Choroid plexus epithelial cell (primary cell): Measurements from ENCODE around the gene HMGCS1.

Experiments
- DNase-seq: peaks from one replicate; pipeline ENCODE4 v3.0.0-alpha.2; 2010; ENCODE audit warnings: low read depth
- H3K4me3 ChIP-seq: 2 replicates; pipeline ENCODE4 v1.5.1; 2011; ENCODE audit warnings: low read depth, mild to moderate bottlenecking, control low read depth, low read length, moderate library complexity
- TF ChIP-seq, protein P1 (sequence below): conservative IDR thresholded peaks from 2 replicates; pipeline ENCODE4 v1.5.1; 2011; ENCODE audit warnings: low read depth, mild to moderate bottlenecking, control low read depth, inconsistent platforms, low read length, moderate library complexity

The HMGCS1 gene

DNA sequence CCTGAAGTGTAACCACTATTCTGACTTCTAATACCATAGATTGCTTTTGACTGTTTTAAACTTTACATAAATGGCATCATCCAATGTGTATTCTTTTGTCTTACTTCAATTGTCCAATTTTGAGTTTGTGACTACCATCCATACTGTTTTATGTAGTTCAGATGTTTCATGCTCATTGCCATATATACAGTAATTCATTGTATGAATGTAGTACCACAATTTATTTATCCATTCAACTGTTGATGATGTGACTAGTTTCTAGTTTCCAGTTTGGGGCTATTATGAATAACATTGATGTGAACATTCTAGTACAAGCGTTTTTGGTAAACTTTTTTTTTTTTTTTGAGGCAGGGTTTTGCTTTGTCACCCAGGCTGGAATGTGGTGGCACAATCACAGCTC lies 55.1 kb downstream of the HMGCS1 start:
- H3K4me3 ChIP-seq, result no peak overlapping the region
- DNase-seq, result no peak
- TF ChIP-seq, protein P1, sequence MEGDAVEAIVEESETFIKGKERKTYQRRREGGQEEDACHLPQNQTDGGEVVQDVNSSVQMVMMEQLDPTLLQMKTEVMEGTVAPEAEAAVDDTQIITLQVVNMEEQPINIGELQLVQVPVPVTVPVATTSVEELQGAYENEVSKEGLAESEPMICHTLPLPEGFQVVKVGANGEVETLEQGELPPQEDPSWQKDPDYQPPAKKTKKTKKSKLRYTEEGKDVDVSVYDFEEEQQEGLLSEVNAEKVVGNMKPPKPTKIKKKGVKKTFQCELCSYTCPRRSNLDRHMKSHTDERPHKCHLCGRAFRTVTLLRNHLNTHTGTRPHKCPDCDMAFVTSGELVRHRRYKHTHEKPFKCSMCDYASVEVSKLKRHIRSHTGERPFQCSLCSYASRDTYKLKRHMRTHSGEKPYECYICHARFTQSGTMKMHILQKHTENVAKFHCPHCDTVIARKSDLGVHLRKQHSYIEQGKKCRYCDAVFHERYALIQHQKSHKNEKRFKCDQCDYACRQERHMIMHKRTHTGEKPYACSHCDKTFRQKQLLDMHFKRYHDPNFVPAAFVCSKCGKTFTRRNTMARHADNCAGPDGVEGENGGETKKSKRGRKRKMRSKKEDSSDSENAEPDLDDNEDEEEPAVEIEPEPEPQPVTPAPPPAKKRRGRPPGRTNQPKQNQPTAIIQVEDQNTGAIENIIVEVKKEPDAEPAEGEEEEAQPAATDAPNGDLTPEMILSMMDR, result no peak

DNA sequence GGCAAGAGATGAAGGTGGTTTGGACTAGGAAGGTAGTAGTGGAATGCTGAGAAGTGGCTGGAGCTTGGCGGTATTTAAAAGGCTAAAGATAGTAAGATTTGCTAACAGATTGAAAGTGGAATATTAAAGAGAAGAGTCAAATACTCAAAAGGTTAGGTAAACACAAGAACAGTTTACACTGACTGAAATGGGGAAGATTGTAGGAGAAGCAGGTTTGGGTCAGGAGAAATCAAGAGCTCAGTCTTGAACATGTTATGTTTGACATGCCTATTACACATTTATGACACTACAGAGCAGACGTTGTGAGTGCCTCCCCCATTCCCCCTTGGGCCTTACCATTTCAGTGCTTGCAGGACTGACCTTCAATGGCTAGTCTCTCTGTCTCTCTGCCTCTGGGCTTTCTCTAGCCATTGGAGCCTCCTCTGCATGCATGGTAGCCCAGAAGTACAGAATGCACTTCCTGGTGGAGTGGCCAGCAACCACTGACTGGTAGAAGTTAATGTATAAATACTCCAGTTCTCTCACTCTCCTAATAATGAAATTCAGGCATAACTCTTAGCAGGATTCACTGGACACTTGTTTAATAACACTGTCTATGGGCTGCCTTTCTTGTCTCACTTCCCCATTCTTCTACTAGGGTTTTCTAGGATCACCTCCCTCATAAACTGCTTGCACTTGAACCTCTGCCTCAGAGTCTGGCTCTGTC lies 56.8 kb downstream of the HMGCS1 start:
- no peak overlapping the region for H3K4me3 ChIP-seq
- no peak for DNase-seq
- TF ChIP-seq, protein P1, result no peak

DNA sequence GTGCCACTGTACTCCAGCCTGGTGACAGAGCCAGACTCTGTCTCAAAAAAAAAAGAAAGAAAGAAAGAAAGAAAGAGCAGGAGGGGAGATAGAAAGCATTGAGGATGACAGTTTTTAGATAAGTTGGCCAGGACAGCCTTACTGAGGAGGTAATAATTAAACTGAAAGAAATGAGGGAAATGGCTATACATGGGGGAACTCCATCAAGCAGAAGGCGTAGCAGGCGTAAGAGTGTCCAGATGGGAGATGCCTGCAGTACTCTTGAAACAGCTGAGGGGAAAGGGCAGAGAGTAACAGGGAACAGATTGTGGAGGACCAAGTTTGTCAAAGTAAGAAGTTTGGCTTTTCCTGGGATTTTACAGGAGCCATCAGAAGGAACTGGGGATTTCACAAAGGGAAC lies 57.5 kb downstream of the HMGCS1 start:
- TF ChIP-seq, protein P1, result no peak
- DNase-seq, result no peak
- no peak overlapping the region for H3K4me3 ChIP-seq

DNA sequence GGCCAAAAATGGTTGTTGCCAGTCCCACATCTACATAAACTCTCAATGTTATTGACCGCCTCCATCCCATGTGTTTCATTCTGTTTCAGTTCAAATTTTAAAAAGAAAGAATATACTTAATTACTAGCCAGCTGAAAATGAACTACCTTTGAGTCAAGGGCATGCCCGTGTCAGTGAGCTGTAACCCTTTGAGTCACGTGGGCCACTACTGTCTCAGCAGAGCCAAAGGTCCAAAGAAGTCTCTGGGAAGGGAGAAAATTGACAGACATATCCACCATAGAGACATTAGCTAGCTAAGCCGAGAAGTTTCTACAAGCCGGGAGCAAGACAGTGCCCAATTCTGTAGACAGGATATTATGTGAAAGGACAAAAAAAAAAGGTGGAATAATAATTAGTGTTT lies 61.5 kb downstream of the HMGCS1 start:
- DNase-seq, result no peak
- TF ChIP-seq, protein P1, result no peak

DNA sequence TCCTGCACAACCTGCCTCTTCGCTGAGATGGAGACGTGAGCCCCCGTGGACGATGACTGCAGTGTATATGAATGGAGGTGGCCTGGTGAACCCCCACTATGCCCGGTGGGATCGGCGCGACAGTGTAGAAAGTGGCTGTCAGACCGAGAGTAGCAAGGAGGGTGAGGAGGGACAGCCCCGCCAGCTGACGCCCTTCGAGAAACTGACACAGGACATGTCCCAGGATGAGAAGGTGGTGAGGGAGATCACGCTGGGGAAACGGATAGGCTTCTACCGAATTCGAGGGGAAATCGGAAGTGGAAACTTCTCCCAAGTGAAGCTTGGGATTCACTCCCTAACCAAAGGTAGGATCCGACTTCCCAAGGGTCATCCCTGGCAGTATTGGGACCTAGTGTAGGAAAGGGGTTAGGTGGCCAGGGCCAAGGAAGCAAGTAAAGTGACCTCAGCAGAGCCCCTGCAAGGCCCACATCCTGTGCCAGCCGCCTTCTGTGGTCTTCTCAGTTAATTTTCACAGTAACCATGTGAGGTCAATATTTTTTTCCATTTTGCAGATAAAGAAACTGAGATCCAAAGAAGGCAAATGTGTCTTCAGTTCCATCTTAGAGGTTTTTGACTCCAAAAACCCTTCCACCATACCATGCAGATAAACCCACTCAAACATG lies 67.4 kb downstream of the HMGCS1 start:
- no peak for DNase-seq
- H3K4me3 ChIP-seq, result no peak overlapping the region
- TF ChIP-seq, protein P1, result no peak

More for the DNA sequence above, 61.5 kb downstream of the HMGCS1 start:
- H3K4me3 ChIP-seq, result no peak overlapping the region

DNA sequence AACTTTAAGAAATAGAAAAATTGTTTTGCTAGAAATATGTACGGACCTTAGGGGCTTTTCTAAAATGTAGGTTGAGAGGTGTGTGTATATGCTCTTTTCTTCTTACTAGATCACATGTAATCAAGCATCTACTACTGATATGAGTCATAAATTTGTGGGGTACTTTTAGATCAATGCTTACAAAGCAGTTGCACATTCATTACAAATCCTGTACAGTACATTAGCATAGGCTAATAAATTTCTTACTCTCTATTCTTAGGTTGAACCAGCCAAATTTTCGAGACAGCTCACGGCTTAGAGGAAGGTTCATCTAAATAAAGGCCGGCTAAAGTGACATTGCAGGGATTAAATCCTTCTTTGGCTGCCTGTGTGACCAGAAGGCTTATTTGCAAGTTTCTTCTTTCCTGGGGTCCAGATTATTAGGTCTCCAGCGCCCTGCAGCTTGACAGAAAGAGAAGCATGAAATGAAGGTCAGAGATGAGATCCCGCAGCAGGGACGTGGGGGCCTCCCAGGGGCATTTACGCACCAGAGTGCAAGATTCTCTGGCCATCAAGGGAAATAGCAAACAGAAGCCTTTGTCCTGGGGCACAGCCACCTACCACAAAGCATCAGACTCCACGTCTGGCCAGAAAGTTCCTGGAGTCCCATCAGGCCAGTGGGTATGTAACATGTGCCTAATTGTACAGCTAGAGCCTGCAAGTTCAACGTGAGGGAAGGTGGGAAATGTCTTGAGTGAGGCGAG lies 68.2 kb downstream of the HMGCS1 start:
- no peak overlapping the region for H3K4me3 ChIP-seq
- TF ChIP-seq, protein P1, result no peak
- DNase-seq, result no peak
